ENCODE data around the gene GRIA1.

GRIA1 gene

DNA sequence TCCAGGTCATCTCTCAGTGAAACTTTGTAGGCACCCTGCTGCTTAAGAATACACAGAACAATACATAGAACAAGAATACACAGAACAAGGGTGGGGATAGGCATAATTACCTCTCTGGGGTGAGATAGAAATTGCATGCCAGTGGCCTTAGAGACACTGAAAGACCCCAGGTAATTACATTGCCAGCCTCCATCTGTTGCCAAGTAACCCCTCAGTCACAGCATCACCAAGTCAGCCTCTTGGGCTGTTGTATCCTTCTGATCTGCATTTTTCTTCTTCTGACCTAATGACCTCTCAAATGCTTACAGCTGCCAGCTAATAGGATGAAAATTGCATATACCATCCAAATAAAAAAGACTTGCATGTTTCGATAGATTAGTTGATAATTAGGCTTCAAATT lies 167.7 kb downstream of the GRIA1 start:
- TF ChIP-seq, protein P1, sequence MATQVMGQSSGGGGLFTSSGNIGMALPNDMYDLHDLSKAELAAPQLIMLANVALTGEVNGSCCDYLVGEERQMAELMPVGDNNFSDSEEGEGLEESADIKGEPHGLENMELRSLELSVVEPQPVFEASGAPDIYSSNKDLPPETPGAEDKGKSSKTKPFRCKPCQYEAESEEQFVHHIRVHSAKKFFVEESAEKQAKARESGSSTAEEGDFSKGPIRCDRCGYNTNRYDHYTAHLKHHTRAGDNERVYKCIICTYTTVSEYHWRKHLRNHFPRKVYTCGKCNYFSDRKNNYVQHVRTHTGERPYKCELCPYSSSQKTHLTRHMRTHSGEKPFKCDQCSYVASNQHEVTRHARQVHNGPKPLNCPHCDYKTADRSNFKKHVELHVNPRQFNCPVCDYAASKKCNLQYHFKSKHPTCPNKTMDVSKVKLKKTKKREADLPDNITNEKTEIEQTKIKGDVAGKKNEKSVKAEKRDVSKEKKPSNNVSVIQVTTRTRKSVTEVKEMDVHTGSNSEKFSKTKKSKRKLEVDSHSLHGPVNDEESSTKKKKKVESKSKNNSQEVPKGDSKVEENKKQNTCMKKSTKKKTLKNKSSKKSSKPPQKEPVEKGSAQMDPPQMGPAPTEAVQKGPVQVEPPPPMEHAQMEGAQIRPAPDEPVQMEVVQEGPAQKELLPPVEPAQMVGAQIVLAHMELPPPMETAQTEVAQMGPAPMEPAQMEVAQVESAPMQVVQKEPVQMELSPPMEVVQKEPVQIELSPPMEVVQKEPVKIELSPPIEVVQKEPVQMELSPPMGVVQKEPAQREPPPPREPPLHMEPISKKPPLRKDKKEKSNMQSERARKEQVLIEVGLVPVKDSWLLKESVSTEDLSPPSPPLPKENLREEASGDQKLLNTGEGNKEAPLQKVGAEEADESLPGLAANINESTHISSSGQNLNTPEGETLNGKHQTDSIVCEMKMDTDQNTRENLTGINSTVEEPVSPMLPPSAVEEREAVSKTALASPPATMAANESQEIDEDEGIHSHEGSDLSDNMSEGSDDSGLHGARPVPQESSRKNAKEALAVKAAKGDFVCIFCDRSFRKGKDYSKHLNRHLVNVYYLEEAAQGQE (IDR thresholded peaks at IDR 0.05; ENCODE audit: insufficient read depth in 1 of 2, low read depth in 2 of 2, low read length in 2 of 2): no peak
- TF ChIP-seq FOXP2 (optimal IDR thresholded peaks at IDR 0.05; ENCODE audit: borderline replicate concordance, extremely low read depth, extremely low read length, insufficient read depth) (no peak), SIN3A (IDR thresholded peaks at IDR 0.05; ENCODE audit: borderline replicate concordance, insufficient read depth, low read length) (no peak), TAF1 (IDR thresholded peaks at IDR 0.05; ENCODE audit: borderline replicate concordance, insufficient read depth, low read length) (no peak), POLR2AphosphoS5 (IDR thresholded peaks at IDR 0.05; ENCODE audit: low read depth, low read length) (no peak)

DNA sequence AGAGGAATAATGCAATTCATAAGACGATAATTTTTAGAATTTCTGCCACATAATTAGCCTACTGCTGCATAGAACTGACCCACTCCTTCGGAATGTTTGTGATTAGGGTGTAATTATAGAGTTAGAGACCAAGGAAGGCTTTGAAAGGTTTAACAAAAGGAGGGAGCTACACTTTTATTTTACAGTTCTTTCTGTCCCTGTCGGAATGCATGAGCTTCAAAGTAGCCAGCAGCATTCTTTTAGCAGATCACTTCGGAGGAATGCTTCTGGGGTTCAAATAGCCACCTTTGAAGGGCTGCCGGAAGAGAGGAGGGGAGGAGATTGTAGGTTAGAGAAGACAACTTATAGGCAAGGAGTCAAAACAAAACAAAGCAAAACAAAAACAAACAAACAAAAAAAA lies 168.1 kb downstream of the GRIA1 start:
- TF ChIP-seq TAF1 (IDR thresholded peaks at IDR 0.05; ENCODE audit: borderline replicate concordance, insufficient read depth, low read length) (no peak), FOXP2 (optimal IDR thresholded peaks at IDR 0.05; ENCODE audit: borderline replicate concordance, extremely low read depth, extremely low read length, insufficient read depth) (no peak), SIN3A (IDR thresholded peaks at IDR 0.05; ENCODE audit: borderline replicate concordance, insufficient read depth, low read length) (no peak), POLR2AphosphoS5 (IDR thresholded peaks at IDR 0.05; ENCODE audit: low read depth, low read length) (no peak)
- TF ChIP-seq, protein P1 (IDR thresholded peaks at IDR 0.05; ENCODE audit: insufficient read depth in 1 of 2, low read depth in 2 of 2, low read length in 2 of 2): no peak

DNA sequence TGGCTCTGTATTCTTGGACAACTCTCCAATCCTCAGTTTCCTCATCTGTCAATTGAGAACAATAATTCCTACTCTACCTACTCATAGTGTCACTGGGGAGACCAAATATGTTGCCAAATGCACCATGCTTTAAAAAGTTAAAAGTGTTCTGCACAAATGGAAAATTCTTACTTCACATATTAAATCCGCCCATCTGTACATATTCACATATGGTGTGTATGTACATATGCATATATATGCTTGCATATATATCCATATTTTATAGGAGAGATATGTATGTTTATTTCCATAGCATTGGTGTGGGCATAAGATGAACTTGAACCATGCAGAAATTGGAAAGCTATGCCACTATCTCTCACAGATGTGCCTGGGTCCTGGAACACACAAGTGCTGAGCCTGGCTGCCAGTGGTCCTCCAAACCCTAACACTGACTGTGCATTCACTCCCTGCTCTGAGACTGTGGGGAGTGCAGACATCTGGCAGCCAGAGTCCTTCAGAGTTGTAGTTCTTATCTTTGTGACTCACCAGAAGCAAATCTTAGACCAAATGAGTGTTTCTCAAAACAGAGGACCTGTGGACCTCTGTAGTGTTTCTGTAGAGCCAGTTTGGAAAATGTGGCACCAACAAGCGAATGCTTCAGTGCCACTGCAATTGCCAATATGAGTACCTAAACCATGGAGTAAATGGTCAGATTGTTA lies 168.7 kb downstream of the GRIA1 start:
- no peak for TF ChIP-seq POLR2AphosphoS5 (IDR thresholded peaks at IDR 0.05; ENCODE audit: low read depth, low read length)
- TF ChIP-seq SIN3A (IDR thresholded peaks at IDR 0.05; ENCODE audit: borderline replicate concordance, insufficient read depth, low read length): no peak
- TF ChIP-seq FOXP2 (optimal IDR thresholded peaks at IDR 0.05; ENCODE audit: borderline replicate concordance, extremely low read depth, extremely low read length, insufficient read depth): no peak
- TF ChIP-seq, protein P1 (IDR thresholded peaks at IDR 0.05; ENCODE audit: insufficient read depth in 1 of 2, low read depth in 2 of 2, low read length in 2 of 2): no peak
- no peak for TF ChIP-seq TAF1 (IDR thresholded peaks at IDR 0.05; ENCODE audit: borderline replicate concordance, insufficient read depth, low read length)

DNA sequence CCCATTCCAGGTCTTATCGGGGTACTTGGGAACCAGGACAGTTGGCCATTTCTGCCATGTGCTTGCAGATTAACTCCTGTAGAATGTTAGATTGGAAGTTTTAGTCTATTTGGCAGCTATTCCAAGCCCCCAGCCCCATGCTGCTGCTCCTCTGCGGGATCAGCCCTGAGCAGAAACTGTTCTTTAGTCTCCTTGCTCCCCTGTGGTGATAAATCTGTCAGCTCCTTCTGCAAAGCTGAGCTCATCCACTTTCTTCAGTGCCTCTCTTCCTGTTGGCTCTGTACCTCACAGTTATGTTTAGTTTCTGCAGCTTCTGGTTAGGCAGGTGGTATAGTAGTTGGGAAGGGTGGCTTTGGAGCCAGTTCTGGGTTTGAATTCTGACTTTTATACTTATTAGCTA lies 170.4 kb downstream of the GRIA1 start:
- TF ChIP-seq, protein P1 (IDR thresholded peaks at IDR 0.05; ENCODE audit: insufficient read depth in 1 of 2, low read depth in 2 of 2, low read length in 2 of 2): no peak
- no peak for TF ChIP-seq POLR2AphosphoS5 (IDR thresholded peaks at IDR 0.05; ENCODE audit: low read depth, low read length)
- TF ChIP-seq SIN3A (IDR thresholded peaks at IDR 0.05; ENCODE audit: borderline replicate concordance, insufficient read depth, low read length): no peak
- no peak for TF ChIP-seq FOXP2 (optimal IDR thresholded peaks at IDR 0.05; ENCODE audit: borderline replicate concordance, extremely low read depth, extremely low read length, insufficient read depth)
- TF ChIP-seq TAF1 (IDR thresholded peaks at IDR 0.05; ENCODE audit: borderline replicate concordance, insufficient read depth, low read length): no peak

Data from PFSK-1 (cell line).